GM12874 (cell line): ENCODE results near the gene MCOLN3.

Experiments used
- TF ChIP-seq, protein P1 (sequence below): IDR thresholded peaks from 2 replicates; pipeline ENCODE4 v1.5.1; 2011; ENCODE audit warnings: low read depth, mild to moderate bottlenecking, control low read depth, low read length, moderate library complexity; ENCODE audit not compliant: insufficient read depth

Gene MCOLN3

DNA sequence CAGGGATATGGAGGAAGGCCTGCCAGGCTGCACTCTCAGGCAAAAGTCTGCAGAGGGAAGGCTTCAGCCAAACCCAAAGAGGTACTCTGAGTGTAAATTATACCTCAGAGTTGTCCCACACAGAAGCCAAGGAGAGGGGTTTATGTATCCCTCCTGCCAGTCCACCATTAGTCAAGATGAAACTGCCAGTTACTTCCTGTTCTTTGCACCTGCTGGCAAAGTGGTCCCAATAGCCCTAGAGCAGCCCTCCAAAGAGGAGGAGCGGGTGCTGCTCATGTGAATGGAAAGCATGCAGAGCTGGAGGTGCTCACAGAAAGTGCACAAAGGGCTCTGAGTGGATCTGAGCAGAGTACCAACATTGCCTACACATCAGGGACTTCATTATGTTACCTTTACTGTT, 37.1 kb upstream of the MCOLN3 start:
- TF ChIP-seq, protein P1, sequence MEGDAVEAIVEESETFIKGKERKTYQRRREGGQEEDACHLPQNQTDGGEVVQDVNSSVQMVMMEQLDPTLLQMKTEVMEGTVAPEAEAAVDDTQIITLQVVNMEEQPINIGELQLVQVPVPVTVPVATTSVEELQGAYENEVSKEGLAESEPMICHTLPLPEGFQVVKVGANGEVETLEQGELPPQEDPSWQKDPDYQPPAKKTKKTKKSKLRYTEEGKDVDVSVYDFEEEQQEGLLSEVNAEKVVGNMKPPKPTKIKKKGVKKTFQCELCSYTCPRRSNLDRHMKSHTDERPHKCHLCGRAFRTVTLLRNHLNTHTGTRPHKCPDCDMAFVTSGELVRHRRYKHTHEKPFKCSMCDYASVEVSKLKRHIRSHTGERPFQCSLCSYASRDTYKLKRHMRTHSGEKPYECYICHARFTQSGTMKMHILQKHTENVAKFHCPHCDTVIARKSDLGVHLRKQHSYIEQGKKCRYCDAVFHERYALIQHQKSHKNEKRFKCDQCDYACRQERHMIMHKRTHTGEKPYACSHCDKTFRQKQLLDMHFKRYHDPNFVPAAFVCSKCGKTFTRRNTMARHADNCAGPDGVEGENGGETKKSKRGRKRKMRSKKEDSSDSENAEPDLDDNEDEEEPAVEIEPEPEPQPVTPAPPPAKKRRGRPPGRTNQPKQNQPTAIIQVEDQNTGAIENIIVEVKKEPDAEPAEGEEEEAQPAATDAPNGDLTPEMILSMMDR = no peak

GRCh38 chr1:85078903-85079302, 30.6 kb upstream of the MCOLN3 start:
- TF ChIP-seq, protein P1 = no peak

GRCh38 chr1:85074365-85074964, 26.2 kb upstream of the MCOLN3 start:
- TF ChIP-seq, protein P1 = no peak

DNA sequence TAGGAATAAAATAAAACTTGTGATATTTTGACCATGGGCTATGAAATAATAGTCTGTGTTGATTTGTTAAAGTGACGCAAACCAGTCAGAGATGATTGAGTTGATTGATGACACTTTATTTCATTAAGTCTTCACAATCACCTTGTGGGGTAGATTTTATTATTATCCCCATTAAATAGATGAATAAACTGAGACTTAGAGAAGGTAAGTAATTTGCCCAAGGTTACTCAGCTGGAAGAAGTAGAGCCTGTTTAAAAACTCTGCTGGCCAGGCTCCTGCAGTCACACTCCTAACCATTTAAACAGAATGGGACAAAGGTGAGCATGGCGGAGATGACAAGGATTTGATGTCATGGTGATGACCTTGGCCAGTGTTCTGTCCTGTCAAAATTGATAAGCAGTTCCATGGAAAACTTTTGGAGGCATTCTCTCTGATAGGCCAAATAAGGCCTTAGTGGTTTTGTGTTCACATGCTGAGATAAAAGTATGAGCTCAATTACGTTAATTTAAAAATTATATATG, 22.7 kb upstream of the MCOLN3 start:
- TF ChIP-seq, protein P1 = no peak

GRCh38 chr1:85068846-85069245, 20.5 kb upstream of the MCOLN3 start:
- TF ChIP-seq, protein P1 = no peak

DNA sequence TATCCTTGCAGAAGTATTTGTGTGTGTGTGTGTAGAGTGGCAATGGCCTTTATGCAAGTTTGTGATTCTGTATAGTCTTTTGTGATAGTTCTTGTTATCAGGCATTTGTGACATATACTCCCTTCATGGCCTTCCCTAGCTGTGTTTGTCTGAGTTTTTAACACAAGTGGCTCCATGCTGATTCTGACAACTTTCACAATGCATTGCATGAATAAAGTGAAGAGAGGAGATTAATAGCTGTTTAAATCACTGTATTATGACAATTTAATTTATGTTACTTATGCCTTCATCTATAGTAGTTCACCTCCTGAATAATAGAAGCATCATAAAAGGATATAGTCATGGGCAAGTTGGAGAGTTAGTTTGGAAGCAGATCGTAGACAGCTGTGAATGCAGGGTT, 17.2 kb upstream of the MCOLN3 start:
- TF ChIP-seq, protein P1 = no peak

DNA sequence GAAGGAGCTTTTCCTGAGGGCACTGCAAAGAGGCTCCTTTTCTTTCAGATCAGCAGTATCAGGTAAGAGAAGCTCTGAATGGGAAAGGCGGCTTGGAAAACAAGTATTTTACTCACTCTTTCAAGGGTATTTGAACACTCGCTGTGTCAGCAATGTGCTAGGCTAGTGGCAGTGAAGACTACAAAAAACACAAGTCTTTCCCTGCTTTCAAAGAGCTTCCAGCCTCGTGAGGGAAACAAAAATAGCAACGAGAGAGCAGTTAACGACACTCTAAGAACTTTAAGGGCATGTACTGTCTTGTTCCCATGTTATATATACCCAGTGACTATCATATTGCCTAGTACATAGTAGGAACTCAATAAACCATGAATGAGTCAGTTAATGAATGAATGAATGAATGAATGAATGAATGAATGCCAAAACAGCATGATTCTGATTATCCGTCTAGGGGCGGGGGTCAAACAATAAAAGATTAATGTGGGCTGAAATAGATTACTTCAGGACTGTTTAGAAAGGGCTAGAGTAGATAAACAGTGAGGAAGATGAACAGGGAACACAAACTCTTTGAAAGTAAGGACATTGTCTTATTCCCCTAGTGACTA, 14.2 kb upstream of the MCOLN3 start:
- TF ChIP-seq, protein P1 = no peak
